B cell (primary cell): ENCODE measurements around the gene NFATC1. TPM values are rescaled to one million over a fixed set of nuclear protein-coding genes. Genes with fewer than 3 reads are reported as not detected.

ENCODE experiments used
- ATAC-seq: fragments of 200-7000 bp; cut with Tn5 transposase; one replicate; pipeline ENCODE4 v1.10.0; 2021; ENCODE audit warnings: low read depth, mild to moderate bottlenecking, moderate number of reproducible peaks, moderate library complexity
- CTCF ChIA-PET: fragments of 350-600 bp; sonication (Branson Sonifier 250); formaldehyde crosslinking; loops from one replicate; lab custom pipeline; 2021; ENCODE audit warnings: antibody characterized with exemption, inconsistent platforms; lab: Charles Lee
- POLR2A ChIA-PET: fragments of 350-600 bp; sonication (Branson Sonifier 250); formaldehyde crosslinking; loops from one replicate; lab custom pipeline; 2021; ENCODE audit warnings: antibody characterized with exemption; lab: Charles Lee
- DNase-seq: peaks from one replicate; pipeline ENCODE4 v3.0.0; 2013
- H2AFZ ChIP-seq: 2 replicates; pipeline ENCODE4 v1.6.1; 2012; ENCODE audit warnings: mild to moderate bottlenecking, low read depth, low read length; ENCODE audit not compliant: insufficient read depth, poor library complexity, severe bottlenecking
- H3K27ac ChIP-seq, 2 donors: 1 replicate in 1 of 2; 2 replicates in 1 of 2; pipeline ENCODE4 v1.5.1; 2012 to 2013; ENCODE audit warnings: low read length in 2 of 2, mild to moderate bottlenecking in 2 of 2, moderate library complexity in 1 of 2
- H3K27me3 ChIP-seq, 4 experiments: fragments of 200-600 bp in 1 of 4; sonication (generic) in 1 of 4; replicated peaks in 1 of 4; 1 replicate in 2 of 4; 2 replicates in 2 of 4; pipeline versions ENCODE4 v1.6.1 to v1.7.0; 2013 to 2016; ENCODE audit warnings: low read length in 3 of 4, mild to moderate bottlenecking in 2 of 4, mixed read lengths in 1 of 4, moderate library complexity in 1 of 4; ENCODE audit not compliant: insufficient read depth in 4 of 4, control insufficient read depth in 3 of 4; ENCODE audit errors: control extremely low read depth in 1 of 4
- H3K36me3 ChIP-seq, 2 experiments: replicated peaks in 1 of 2; 1 replicate in 1 of 2; 2 replicates in 1 of 2; pipeline versions ENCODE4 v1.6.1 to v1.7.1; 2013; ENCODE audit warnings: low read length in 1 of 2; ENCODE audit not compliant: insufficient read depth in 2 of 2, control insufficient read depth in 1 of 2; ENCODE audit errors: control extremely low read depth in 1 of 2, extremely low read depth in 1 of 2
- H3K4me1 ChIP-seq, 2 donors: fragments of 200-600 bp in 1 of 2; sonication (generic) in 1 of 2; 1 replicate in 1 of 2; 2 replicates in 1 of 2; pipeline versions ENCODE4 v1.5.1 to v1.6.1; 2013 to 2017; ENCODE audit warnings: low read length in 2 of 2; ENCODE audit not compliant: control insufficient read depth in 2 of 2, insufficient read depth in 2 of 2
- H3K4me2 ChIP-seq: replicated peaks from 2 replicates; pipeline ENCODE3; 2012; ENCODE audit warnings: mild to moderate bottlenecking, low read depth, low read length; ENCODE audit not compliant: poor library complexity, severe bottlenecking
- H3K4me3 ChIP-seq, 5 experiments: fragments of 200-600 bp in 1 of 5; sonication (generic) in 1 of 5; 1 replicate in 3 of 5; 2 replicates in 2 of 5; pipeline versions ENCODE4 v1.5.1 to v1.7.0; 2011 to 2016; ENCODE audit warnings: low read length in 4 of 5, mild to moderate bottlenecking in 4 of 5, low read depth in 2 of 5, control low read depth in 1 of 5, moderate library complexity in 1 of 5; ENCODE audit not compliant: insufficient read depth in 1 of 5; ENCODE audit errors: control extremely low read depth in 1 of 5, extremely low read depth in 1 of 5
- H3K79me2 ChIP-seq: fragments of 200-600 bp; sonication (generic); one replicate; pipeline ENCODE4 v1.6.0; 2016; ENCODE audit warnings: low read length; ENCODE audit not compliant: control insufficient read depth, insufficient read depth
- H3K9ac ChIP-seq: fragments of 200-600 bp; sonication (generic); 2 replicates; pipeline ENCODE4 v1.6.1; 2017; ENCODE audit warnings: mild to moderate bottlenecking, low read length, moderate library complexity
- H3K9me3 ChIP-seq, 3 donors: one replicate each; pipeline versions ENCODE4 v1.6.1 to v1.7.1; 2013; ENCODE audit warnings: low read length in 2 of 3; ENCODE audit not compliant: control insufficient read depth in 2 of 3, insufficient read depth in 1 of 3; ENCODE audit errors: control extremely low read depth in 1 of 3
- H4K20me1 ChIP-seq: 2 replicates; pipeline ENCODE4 v1.6.0; 2012; ENCODE audit warnings: mild to moderate bottlenecking, low read length; ENCODE audit not compliant: insufficient read depth, control insufficient read depth, poor library complexity, severe bottlenecking
- H3K27ac Mint-ChIP-seq: one replicate; pipeline ENCODE4 v1.8.0; 2021; ENCODE audit warnings: mixed read lengths
- H3K27me3 Mint-ChIP-seq: one replicate; pipeline ENCODE4 v1.8.0; 2021; ENCODE audit warnings: mixed read lengths
- H3K4me1 Mint-ChIP-seq: one replicate; pipeline ENCODE4 v1.8.0; 2021; ENCODE audit warnings: mixed read lengths
- H3K4me3 Mint-ChIP-seq: one replicate; pipeline ENCODE4 v1.8.0; 2021; ENCODE audit warnings: mixed read lengths
- H3K9me3 Mint-ChIP-seq: one replicate; pipeline ENCODE4 v1.8.0; 2022; ENCODE audit warnings: mixed read lengths; ENCODE audit not compliant: insufficient read depth
- CTCF ChIP-seq: fragments of 200-600 bp; IDR thresholded peaks from one replicate; pipeline ENCODE4 v1.8.0; 2022; ENCODE audit warnings: antibody characterized with exemption, mild to moderate bottlenecking
- EZH2 ChIP-seq: IDR thresholded peaks from 2 replicates; pipeline ENCODE4 v1.6.1; 2012; ENCODE audit warnings: borderline replicate concordance, low read depth, mild to moderate bottlenecking, moderate library complexity, low read length; ENCODE audit not compliant: insufficient read depth, poor library complexity, severe bottlenecking
- WGBS: methylation state at CpG from one replicate; pipeline ENCODE4 v1.1.5; 2013; ENCODE audit warnings: missing lambda C conversion rate; ENCODE audit not compliant: insufficient coverage; 5-methylcytosine and 5-hydroxymethylcytosine counted together
- intact Hi-C: fragments of 100-400 bp; cut with micrococcal nuclease; formaldehyde crosslinking; loops from one replicate; pipeline ENCODE4 v1.10.0; 2022
- polyA plus RNA-seq: library from polyadenylated mRNA; depleted of rRNA; stranded (reverse); fragments of >200 nt; gene quantifications from 2 replicates; pipeline ENCODE4 v1.2.3, GENCODE V29; 2012
- total RNA-seq, 2 donors: library from RNA; stranded (reverse); fragments of 120-200 nt in 1 of 2; gene quantifications; 1 replicate in 1 of 2; 2 replicates in 1 of 2; pipeline versions ENCODE4 v1.2.3 to v1.2.4, GENCODE V29; 2013 to 2022

NFATC1 gene
- total and polyA plus RNA-seq, 2 donors (not counting 1 experiment from before 2014, with no cell fraction given): 32.2 to 108 TPM

- Mint-ChIP-seq H3K27me3 (no peaks in the 10 kb centered on the region), H3K4me1 (peaks cover 8% of the 10 kb centered on the region), H3K27ac (no peak overlapping the region), H3K4me3 (no peak overlapping the region), H3K9me3 (no peaks in the 10 kb centered on the region)
- intact Hi-C loops: no loop called here
- Histone ChIP-seq H2AFZ (no peak overlapping the region), H3K4me1 (peaks cover 0 to 6% of the 10 kb centered on the region in 2 donors), H3K4me2 (no peak overlapping the region), H3K27me3 (no peaks in the 10 kb centered on the region), H3K27ac (no peak overlapping the region), H4K20me1 (no peaks in the 10 kb centered on the region), H3K36me3 (peaks cover 0 to 16% of the 10 kb centered on the region in 2 experiments), H3K9me3 (peaks cover 0 to 3% (median 0%) of the 10 kb centered on the region in 3 donors), H3K4me3 (no peak overlapping the region), H3K9ac (no peak overlapping the region), H3K79me2 (peaks cover 4% of the 10 kb centered on the region)
- WGBS: 96% methylated on average over 9 of the region's 9 CpGs
- ChIA-PET POLR2A (no interaction called here), CTCF (no interaction called here)
- TF ChIP-seq CTCF (no peak), EZH2 (no peak)
- DNase-seq (no peak), ATAC-seq (no peak)
Measured at GRCh38 chr18:79533591-79533990, 137.9 kb downstream of the NFATC1 start.

GRCh38 chr18:79534356-79534755, 138.6 kb downstream of the NFATC1 start:
- Histone ChIP-seq H3K4me3 (no peak overlapping the region), H4K20me1 (no peaks in the 10 kb centered on the region), H3K4me2 (no peak overlapping the region), H3K36me3 (peaks cover 0 to 9% of the 10 kb centered on the region in 2 experiments), H2AFZ (no peak overlapping the region), H3K27me3 (no peaks in the 10 kb centered on the region), H3K27ac (no peak overlapping the region), H3K79me2 (no peaks in the 10 kb centered on the region), H3K9me3 (peaks cover 0 to 3% (median 0%) of the 10 kb centered on the region in 3 donors), H3K4me1 (peaks cover 0 to 6% of the 10 kb centered on the region in 2 donors), H3K9ac (no peak overlapping the region)
- no peaks in the 10 kb centered on the region for H3K27me3 Mint-ChIP-seq
- no peaks in the 10 kb centered on the region for H3K9me3 Mint-ChIP-seq
- H3K27ac Mint-ChIP-seq: no peak overlapping the region
- ChIA-PET CTCF (no interaction called here), POLR2A (no interaction called here)
- intact Hi-C loops: no loop called here
- H3K4me3 Mint-ChIP-seq: no peak overlapping the region
- DNase-seq: no peak
- 96% methylated on average over 13 of the region's 13 CpGs for whole genome bisulfite sequencing
- peaks cover 2% of the 10 kb centered on the region for H3K4me1 Mint-ChIP-seq
- TF ChIP-seq EZH2 (no peak), CTCF (no peak)
- no peak for ATAC-seq
